KBM-7 (cell line): Measurements from ENCODE around the gene ITGB1BP1.
"Not testable (repeated sequence)": the region's sequence is repeated elsewhere in the genome, so short reads cannot be mapped to it uniquely, and the experiment has no call there.

Experiments used
- DNase-seq: peaks from one replicate; pipeline ENCODE4 v3.0.0-alpha.2; 2015
- in situ Hi-C: fragments of 300-500 bp; cut with MboI; formaldehyde crosslinking; loops from 2 replicates; pipeline ENCODE4 v1.14.3; 2020; ENCODE audit warnings: low sequenced_read_pairs, low pct_unique_long_range_greater_than_20kb, mixed read lengths

Gene ITGB1BP1

DNA sequence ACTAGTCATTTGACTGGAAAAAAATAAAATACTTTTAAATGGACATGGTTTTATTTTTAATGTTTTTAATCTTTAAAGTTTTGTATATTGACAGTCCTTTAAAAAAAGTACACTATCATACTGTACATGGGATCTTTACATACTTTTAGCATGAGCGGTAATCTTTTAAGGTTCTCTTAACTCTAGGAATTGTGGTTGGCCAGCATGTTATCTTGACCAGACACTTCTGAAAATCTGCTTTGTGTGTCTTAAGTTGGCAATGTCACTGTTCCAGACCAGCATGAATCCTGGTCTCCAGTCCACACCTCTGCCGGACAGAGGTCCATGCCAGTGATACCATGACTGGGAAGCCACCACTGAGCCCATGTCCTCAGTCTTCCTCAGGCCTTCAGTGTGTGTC, 17.7 kb downstream of the ITGB1BP1 start:
- in situ Hi-C loops, result no loop called here
- DNase-seq, result no peak

DNA sequence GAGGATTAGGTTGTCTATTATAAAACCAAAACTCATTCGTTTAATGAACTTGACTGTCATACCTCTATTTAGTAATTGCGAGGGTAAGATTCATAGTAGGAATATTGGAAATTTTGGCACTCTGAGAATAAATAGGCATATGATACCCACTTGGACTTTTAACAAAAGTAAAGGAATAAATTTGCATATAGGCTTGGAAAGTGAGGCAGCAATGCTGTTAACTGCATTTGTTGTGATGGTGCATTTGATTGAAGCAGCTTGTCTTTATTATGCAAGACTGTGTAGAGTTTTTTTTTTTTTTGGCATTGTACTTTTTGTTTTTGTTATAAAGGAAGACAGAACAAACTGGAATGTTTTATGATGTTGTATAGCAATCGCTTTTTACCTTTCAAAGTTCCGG, 18.9 kb downstream of the ITGB1BP1 start:
- no peak for DNase-seq
- in situ Hi-C loops, result no loop called here

DNA sequence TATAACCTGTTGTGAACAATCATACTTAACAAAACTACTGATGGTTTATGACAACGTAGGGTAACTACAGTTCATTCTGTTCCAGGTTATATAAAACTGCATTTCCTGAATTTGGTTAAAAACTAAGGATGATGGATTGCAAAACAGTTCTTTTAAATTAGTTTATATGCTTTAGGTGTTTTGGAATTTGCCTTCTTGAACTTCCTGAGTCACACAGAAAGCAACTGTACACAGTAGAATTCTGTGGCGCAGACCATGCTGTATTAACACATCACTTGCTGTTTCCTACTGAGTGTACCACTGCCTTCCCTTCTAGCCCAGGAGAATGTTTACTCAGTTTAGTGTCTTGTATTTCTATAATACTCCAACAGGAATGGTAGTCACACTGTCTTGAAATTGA, 19.4 kb downstream of the ITGB1BP1 start:
- in situ Hi-C loops, result no loop called here
- no peak for DNase-seq

DNA sequence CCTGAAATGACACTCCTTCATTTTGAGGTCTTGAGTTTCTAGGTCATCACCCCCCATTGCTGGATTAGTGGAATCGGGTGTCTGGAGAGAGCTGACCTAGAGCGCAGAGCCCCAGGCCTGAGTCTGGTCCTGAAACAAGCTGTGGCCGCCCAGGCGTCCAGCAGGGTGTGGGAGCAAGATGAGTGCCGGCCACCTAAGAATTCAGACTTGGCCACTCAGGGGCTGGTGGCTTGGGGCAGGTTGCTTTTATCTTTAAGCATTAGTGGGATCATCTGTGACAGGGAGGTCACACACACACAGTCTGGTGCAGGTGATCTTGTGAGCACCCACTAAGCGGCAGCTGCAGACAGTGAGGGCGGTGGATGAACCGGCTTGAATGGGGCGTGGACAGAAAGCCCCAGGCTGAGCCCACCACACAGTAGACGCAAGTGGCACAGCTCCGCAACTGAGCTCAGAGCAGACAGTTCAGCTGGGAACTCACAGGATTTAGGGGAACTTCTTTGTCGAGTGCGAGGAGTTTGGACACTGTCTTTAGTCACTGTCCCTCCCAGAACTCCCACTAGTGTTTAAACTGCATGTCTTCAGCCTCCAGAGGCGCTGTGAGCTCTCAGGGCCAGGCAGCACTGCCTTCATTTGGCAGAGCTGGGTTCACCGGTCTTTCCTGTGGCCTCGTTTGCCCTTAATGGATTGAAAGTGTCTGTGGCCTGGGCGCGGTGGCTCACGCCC, 21.5 kb downstream of the ITGB1BP1 start:
- in situ Hi-C loops, result no loop called here
- no peak for DNase-seq

DNA sequence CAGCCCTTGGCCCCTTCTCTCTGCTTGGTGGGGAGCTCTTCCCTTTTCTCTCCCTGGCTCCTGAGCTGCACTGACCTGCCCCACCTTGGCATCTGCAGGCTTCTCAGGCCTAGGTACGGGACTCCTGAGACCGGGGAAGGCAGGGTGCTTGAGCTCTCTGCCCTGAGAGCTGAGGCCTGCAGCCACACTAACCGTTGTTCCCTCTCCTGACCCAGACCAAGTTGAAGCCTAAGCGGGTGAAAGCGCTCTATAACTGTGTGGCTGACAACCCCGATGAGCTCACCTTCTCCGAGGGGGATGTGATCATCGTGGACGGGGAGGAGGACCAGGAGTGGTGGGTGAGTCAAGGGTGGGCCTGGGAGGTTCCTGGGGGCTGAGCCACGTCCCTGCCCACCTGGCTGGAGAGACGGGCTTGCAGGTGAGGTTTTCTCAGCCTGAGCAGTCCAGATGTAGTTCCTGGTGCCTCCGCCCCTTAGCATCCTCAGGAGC, 22.2 kb downstream of the ITGB1BP1 start:
- in situ Hi-C loops, result no loop called here
- DNase-seq, result no peak

DNA sequence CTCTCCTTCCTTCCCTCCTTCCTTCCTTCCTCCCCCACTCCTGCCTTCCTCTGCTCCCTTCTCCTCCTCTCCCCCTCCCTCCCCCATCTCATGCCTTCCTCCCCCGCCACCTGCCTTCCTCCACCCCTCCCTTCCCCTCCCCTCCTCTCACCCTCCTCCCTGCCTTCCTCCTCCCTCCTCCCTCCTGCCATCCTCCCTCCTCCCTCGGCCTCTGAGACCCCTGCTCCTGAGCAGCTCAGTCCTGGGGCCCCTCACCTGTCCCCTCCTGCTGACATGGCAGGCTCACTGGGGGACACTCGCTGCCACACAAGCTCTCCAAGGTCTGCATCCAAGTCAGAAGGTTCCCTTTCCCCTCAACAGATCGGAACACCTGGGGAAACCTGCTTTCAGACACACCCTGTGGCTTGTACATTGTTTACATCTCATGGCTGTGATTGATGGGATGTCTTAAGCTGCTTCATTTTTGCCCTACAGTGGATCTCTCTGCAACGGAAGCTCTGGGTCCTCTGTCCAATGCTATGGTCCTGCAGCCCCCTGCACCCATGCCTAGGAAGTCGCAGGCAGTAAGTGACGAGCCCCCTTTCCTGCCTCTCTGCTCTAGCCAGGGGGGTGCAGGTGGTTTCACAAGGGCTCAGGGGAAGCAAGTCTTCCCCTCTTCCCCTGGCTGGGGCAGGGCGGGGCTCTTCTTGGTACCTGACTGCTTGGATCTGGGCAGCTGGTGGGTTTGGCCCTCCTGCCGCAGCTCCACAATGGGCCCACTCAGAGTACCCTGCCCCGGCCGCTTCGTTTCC, 22.9 kb downstream of the ITGB1BP1 start:
- in situ Hi-C loops, result no loop called here
- DNase-seq, result no peak

DNA sequence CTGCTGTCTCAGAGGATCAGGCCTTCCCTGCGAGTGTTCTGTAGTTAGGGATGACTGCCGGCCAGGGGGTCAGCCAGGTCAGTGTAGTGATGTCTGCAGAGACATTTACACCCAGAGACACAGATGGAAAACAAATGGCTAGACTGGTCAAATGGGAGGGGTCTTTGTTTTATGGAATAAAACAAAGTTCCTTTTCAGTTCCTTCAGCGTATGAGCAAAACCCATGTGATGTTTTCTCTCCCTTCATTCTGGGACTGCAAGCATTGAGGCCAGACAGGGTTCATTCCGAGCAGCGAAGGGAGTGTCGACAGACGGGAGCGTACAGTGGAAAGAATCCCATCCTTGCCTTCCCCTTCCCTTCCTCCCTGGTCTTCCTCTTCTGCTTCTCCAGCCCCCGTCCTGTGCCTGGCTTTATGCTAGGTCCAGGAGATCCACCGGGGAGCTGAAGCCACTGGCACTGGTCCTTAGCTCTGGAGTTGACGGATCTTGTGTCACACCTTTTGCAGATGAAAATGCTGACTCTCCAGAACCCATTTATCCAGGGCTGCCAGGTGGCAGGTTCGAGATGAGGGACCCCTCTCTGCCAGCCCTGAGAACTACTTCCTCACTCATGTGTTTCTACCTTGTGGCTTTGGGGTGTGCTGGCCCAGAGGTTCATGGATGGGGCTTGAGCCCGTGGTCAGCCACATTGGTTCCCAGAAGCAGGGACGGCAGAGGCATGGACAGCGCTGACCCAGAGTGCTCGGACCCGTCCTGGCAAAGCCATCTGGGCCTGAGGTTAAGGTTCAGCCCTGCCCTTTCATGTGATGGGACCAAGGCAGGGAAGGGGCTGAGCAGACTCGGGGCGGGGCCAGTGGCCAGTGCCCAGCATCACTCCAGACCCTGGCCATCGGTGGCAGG, 24.2 kb downstream of the ITGB1BP1 start:
- DNase-seq, result no peak
- in situ Hi-C loops, result no loop called here

DNA sequence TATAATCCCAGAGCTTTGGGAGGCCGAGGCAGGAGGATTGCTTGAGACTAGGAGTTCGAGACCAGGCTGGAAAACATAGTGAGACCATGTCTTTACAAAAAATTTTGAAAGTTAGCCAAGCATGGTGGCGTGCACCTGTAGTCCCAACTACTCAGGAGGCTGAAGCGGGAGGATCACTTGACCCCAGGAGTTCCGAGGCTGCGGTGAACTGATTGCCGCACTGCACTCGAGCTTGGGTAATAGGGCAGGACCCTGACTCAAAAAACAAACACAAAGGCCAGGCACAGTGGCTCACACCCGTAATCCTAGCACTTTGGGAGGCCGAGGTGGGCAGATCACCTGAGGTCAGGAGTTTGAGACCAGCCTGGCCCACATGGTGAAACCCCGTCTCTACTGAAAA, 25.1 kb downstream of the ITGB1BP1 start:
- in situ Hi-C loops, DNase-seq: not testable (repeated sequence)

DNA sequence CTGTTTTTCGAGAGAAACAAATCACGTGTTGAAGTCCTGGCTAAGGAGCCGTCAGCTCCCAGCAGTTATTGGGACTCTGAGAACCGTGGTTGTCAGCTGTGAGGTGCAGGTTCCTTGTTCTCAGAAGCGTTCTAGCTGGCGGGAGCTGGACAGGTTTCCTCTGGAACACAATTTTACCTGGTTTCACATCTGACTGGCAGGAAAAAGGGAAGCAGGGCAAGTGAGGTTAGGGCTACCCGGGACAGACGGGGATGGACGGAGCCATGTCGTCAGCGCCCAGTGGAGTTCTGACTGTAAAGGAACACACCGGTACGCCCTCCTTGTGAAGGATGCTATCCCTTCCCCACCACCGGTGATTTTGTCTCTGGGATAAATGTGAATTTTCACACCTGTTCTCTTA, 26.1 kb downstream of the ITGB1BP1 start:
- in situ Hi-C loops, result no loop called here
- DNase-seq, result no peak

DNA sequence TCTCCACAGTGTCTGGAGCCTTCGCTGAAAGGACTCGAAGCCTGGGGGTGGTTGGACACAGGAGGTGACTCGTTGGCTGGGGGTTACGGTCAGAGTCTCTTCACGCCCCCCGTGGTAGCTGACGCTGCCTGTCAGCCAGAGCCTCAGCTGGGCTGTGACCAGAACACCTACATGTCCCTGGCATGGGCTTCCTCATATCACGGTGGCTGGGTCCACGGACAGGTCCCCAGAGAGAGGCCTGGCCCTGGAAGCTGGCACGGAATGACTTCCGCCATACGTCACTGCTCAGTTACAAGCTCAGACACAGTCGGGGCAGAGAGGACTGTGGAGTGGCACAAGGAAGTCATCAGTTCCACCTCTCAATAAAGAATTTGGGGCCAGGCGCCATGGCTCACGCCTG, 28.5 kb downstream of the ITGB1BP1 start:
- in situ Hi-C loops, result no loop called here
- DNase-seq, result no peak

DNA sequence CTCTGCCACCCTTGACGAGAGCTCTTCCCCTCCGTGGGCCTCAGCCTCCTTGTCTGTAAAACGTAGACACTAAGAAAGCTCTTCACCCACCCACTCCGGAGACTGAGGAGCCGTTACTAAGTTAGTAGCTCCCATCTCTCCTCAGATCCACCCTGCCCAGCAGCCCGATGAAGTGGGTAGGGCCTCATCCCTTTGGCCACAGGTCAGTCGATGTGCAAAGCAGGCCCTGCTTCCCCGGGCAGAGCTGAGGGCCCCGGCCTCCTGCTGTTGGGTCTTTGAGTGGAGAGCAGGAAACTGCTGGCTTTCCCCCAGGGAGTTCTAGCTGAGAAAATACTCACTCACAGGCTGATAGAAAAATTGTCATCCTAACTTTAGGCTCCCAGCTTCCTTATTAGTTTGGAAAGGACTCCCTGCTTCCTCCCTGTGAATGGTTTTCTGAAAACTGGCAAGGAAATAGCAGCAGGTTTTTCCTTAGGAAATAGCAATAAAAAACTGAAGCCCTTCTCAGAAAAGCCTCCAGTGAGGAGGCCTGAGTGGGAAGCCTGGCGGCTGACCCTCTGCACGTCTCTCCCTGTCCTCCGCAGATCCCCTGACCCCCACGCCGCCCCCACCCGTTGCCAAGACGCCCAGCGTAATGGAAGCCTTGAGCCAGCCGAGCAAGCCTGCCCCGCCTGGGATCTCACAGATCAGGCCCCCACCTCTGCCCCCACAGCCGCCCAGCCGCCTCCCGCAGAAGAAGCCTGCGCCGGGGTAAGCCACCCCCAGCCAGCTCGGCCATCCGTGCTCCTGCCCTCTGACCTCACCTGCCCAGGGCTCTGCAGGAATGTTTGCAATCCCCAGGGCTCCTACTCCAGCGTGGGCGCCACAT, 30.2 kb downstream of the ITGB1BP1 start:
- no peak for DNase-seq
- in situ Hi-C loops, result no loop called here

DNA sequence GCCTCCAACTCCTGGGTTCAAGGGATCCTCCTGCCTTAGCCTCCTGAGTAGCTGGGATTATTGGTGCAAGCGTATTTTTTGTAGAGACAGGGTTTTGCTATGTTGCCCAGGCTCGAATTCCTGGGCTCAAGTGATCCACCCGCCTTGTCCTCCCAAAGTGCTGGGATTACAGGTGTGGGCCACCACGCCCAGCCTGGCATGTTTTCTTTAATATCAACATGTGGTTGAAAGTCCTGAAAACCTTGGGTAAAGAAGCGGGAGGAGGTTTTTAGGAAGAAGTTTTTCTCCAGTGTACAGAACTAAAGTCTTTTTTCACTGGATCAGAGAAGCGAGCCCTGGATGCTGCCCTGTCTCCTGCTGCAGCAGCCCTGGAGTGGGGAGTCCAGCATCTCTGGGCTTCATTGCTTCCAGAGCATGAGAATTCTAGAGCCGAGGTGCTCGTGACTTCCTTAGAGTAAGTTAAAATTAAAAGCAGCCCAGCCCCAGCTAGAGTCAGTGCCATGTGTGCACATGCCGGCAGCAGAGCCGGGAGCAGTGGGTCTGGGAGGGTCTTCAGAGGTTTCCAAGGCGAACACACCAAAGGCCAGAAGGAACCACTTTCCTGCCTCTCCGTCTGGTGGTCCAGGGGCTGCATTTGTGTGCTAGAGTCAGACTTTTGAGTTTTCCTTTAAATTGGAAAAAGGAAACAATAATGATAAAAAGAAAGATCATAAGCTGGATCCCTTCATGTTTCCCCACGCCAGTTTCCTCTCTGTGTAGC, 31.2 kb downstream of the ITGB1BP1 start:
- no peak for DNase-seq
- in situ Hi-C loops, result no loop called here

DNA sequence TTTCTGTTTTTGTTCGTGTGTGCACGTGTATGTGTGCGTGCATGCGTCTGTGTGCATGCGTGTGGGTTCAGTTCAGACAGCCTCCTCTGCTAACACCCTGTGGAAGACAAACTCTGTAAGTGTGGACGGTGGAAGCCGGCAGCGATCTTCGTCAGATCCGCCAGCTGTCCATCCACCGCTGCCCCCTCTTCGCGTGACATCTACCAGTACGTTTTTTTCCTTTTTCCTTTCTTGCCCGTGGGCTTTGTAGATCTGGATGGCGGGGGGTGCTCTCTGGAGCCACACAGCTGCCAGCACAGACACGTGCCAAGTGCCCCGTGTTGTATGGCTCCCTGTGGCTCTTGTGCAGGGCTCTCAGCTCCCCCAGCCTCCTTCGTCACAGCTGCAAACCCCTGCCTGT, 32.3 kb downstream of the ITGB1BP1 start:
- in situ Hi-C loops, result no loop called here
- no peak for DNase-seq

DNA sequence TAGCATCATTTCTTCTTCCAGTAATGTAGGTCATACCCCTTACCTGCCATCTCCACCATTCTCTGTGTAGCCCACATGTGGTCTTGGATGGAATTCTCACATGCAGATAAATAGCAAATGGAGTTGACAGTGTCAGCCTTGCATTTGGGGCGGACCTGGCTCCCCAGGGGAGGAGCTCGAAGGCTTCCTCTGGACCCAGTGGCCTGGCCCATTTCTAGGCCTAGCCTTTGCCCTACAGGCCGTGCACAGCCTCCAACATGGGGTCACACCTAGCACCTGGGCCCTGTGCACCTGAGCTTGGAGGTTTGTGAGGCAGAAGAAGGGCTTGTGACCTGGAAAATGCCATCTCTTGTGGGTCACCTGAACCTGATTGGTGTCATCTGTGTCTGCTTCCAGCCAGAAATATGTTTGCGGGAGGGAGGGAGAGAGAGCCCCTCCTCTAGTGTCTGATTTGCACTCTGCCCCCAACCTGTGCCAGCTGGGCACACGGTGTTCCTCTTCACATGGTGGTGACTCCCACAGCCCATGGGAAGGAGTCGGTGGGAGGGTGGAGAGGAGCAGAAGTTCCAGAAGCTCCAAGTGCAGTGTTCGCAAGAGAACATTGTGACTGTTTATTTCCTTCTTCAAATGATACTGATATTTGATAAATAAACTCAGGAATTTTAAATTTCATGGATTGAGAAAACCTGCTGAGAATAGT, 33.0 kb downstream of the ITGB1BP1 start:
- no peak for DNase-seq
- in situ Hi-C loops, result no loop called here

DNA sequence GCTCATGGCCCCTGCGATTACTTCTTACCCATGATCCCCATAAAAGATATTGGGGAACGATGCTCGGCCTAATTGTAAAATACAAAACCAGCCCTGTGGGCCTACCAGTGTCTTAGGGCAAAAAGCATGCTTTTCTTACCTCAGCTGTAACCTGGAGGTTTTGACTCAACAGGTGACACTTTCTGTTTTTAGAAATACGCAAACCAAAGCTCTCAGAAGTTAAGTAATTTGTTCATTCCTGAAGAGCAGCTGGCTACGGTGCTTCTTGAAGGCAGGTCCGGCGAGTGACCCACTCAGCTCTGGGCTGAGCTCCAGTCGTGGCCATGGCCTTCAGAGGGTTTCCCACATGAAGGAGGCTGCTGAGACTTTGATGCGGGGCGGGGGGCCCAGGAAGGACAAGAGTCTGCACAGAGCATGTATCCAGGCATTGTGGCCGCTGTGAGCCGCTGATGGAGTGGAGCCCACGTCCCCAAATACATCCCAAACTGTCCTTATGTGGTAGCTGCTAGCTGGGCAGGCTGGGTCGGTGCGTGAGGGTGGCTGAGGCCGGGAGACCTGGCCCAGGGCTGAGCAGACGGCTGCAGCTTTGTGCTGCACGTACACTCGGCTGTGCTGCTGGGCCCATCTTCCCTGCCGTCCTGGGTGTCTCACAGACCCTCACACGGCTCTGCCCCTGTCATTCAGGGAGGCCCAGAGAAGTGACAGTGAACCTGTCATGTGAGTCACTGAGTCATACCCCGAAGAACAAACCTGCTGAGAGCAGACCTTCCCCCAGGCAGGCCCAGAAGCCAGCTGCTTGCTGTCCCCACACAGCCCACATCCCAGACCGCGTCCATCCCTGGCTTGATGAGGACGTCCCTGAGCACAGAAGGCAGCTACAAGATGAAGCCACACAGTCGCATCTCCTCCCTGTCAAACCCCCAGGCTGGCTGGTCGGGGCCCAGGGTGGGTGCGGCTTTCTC, 34.1 kb downstream of the ITGB1BP1 start:
- DNase-seq, result no peak
- in situ Hi-C loops, result no loop called here

DNA sequence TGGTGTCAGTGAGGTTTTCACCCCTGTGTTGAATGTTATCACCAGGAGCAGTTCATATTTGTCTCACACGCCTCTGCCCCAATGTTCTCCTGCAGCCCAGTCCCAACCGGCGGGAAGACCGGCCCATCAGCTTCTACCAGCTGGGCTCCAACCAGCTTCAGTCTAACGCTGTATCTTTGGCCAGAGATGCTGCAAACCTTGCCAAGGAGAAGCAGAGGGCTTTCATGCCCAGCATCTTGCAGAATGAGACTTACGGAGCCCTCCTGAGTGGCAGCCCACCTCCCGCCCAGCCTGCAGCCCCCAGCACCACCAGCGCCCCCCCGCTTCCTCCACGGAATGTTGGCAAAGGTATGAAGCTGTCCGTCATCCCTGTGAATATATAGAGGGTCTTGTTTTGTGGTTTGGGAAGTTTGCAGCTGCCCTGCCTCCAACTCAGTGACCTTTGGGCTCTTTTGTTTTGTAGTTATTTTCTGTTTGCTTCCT, 35.1 kb downstream of the ITGB1BP1 start:
- in situ Hi-C loops, result no loop called here
- no peak for DNase-seq
